Forelimb muscle (tissue), 1 donor: ENCODE data around the gene RFNG. TPM values are rescaled to one million over a fixed set of nuclear protein-coding genes. Genes with fewer than 3 reads are reported as not detected.
"Not testable (repeated sequence)": the region's sequence is repeated elsewhere in the genome, so short reads cannot be mapped to it uniquely, and the experiment has no call there.

Experiments
- DNase-seq: peaks from one replicate; pipeline ENCODE4 v3.0.0-alpha.2; 2013; ENCODE audit warnings: low read depth
- polyA plus RNA-seq: library from polyadenylated mRNA; unstranded; fragments of 120-200 nt; gene quantifications from one replicate; pipeline ENCODE4 v1.2.1, GENCODE V29; 2013; ENCODE audit not compliant: insufficient read length

Gene RFNG
- polyA plus RNA-seq, 1 donor: 31.0 TPM

- DNase-seq: no peak
These were observed 8.1 kb downstream of the RFNG start for GRCh38 chr17:82043507-82043906.

GRCh38 chr17:82042649-82043048, 9.0 kb downstream of the RFNG start:
- DNase-seq: no peak

- DNase-seq: no peak
These were observed 10.3 kb downstream of the RFNG start for GRCh38 chr17:82041144-82041814.

GRCh38 chr17:82039695-82040299, 11.8 kb downstream of the RFNG start:
- no peak for DNase-seq

GRCh38 chr17:82038796-82039409, 12.7 kb downstream of the RFNG start:
- not testable (repeated sequence) for DNase-seq

GRCh38 chr17:82037889-82038195, 13.8 kb downstream of the RFNG start:
- DNase-seq: no peak

GRCh38 chr17:82037092-82037888, 14.3 kb downstream of the RFNG start, which contains the start of gene DCXR:
Gene DCXR (minus strand): TSS chr17:82037697. CDS start chr17:82037682, 15 bp downstream.
- DNase-seq: peak; percentile 63

GRCh38 chr17:82036634-82037091, 14.9 kb downstream of the RFNG start:
- no peak for DNase-seq

- DNase-seq: no peak
These were observed 15.5 kb downstream of the RFNG start for GRCh38 chr17:82035956-82036633.

GRCh38 chr17:82035488-82035887, 16.1 kb downstream of the RFNG start:
- DNase-seq: no peak

- DNase-seq: no peak
These were observed 17.1 kb downstream of the RFNG start for GRCh38 chr17:82034371-82035011.

- no peak for DNase-seq
These were observed 18.1 kb downstream of the RFNG start for GRCh38 chr17:82033359-82034085.

- DNase-seq: no peak
These were observed 19.6 kb downstream of the RFNG start for GRCh38 chr17:82031885-82032627.

GRCh38 chr17:82031303-82031884, 20.2 kb downstream of the RFNG start, which contains the start of gene RAC3:
Gene RAC3 (plus strand): TSS chr17:82031678. CDS start chr17:82031762, 84 bp downstream.
- DNase-seq: no peak

- DNase-seq: peak; percentile 41
These were observed 20.9 kb downstream of the RFNG start for GRCh38 chr17:82030470-82031302.

- no peak for DNase-seq
These were observed 21.6 kb downstream of the RFNG start for GRCh38 chr17:82029990-82030469.

- DNase-seq: no peak
These were observed 22.2 kb downstream of the RFNG start for GRCh38 chr17:82029391-82029790.

- no peak for DNase-seq
These were observed 22.6 kb downstream of the RFNG start for GRCh38 chr17:82028966-82029365.
